HL-60 (cell line): ENCODE results near the gene TBK1.

Experiments
- DNase-seq, 2 experiments: peaks; one replicate each; pipeline ENCODE4 v3.0.0-alpha.2; 2010 to 2020; ENCODE audit warnings: low read depth in 1 of 2, low spot score in 1 of 2
- H3K27ac ChIP-seq: fragments of 250-450 bp; sonication (Bioruptor Pico); replicated peaks from 2 replicates; pipeline ENCODE4 v1.5.1; 2020; ENCODE audit warnings: mild to moderate bottlenecking, moderate library complexity
- H3K27me3 ChIP-seq: fragments of 250-450 bp; sonication (Bioruptor Pico); 2 replicates; pipeline ENCODE4 v1.5.1; 2021; ENCODE audit warnings: mild to moderate bottlenecking, moderate library complexity; ENCODE audit not compliant: insufficient read depth, poor library complexity, severe bottlenecking
- H3K4me3 ChIP-seq: replicated peaks from 2 replicates; pipeline ENCODE4 v1.5.1; 2011; ENCODE audit warnings: mild to moderate bottlenecking, control low read depth, low read length; ENCODE audit not compliant: insufficient read depth
- GABPA ChIP-seq: IDR thresholded peaks from 2 replicates; pipeline ENCODE4 v1.6.1; 2012; ENCODE audit warnings: low read depth
- POLR2AphosphoS5 ChIP-seq: IDR thresholded peaks from 2 replicates; pipeline ENCODE4 v1.6.1; 2012; ENCODE audit warnings: low read depth
- REST ChIP-seq: IDR thresholded peaks from 2 replicates; pipeline ENCODE4 v1.6.1; 2012; ENCODE audit warnings: low read depth; ENCODE audit not compliant: insufficient replicate concordance
- SPI1 ChIP-seq: IDR thresholded peaks from 2 replicates; pipeline ENCODE4 v1.6.1; 2012; ENCODE audit warnings: low read depth, mild to moderate bottlenecking, borderline replicate concordance
- TF ChIP-seq, protein P1 (sequence below): IDR thresholded peaks from one replicate; pipeline ENCODE4 v1.5.1; 2011; ENCODE audit warnings: low read length, control low read depth, inconsistent platforms; ENCODE audit not compliant: insufficient read depth

TBK1 gene

GRCh38 chr12:64427988-64428387 lies 23.9 kb upstream of the TBK1 start:
- no peak overlapping the region for H3K27ac ChIP-seq
- H3K27me3 ChIP-seq, result no peaks in the 10 kb centered on the region
- TF ChIP-seq REST (no peak), SPI1 (no peak), GABPA (no peak), POLR2AphosphoS5 (no peak)
- TF ChIP-seq, protein P1, sequence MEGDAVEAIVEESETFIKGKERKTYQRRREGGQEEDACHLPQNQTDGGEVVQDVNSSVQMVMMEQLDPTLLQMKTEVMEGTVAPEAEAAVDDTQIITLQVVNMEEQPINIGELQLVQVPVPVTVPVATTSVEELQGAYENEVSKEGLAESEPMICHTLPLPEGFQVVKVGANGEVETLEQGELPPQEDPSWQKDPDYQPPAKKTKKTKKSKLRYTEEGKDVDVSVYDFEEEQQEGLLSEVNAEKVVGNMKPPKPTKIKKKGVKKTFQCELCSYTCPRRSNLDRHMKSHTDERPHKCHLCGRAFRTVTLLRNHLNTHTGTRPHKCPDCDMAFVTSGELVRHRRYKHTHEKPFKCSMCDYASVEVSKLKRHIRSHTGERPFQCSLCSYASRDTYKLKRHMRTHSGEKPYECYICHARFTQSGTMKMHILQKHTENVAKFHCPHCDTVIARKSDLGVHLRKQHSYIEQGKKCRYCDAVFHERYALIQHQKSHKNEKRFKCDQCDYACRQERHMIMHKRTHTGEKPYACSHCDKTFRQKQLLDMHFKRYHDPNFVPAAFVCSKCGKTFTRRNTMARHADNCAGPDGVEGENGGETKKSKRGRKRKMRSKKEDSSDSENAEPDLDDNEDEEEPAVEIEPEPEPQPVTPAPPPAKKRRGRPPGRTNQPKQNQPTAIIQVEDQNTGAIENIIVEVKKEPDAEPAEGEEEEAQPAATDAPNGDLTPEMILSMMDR, result no peak
- H3K4me3 ChIP-seq, result no peak overlapping the region
- no peak for DNase-seq

- no peak for TF ChIP-seq GABPA
- no peak for TF ChIP-seq SPI1
- TF ChIP-seq REST, result no peak
- no peak for TF ChIP-seq POLR2AphosphoS5
- TF ChIP-seq, protein P1, result no peak
- no peak for DNase-seq
- H3K27ac ChIP-seq, result no peak overlapping the region
- H3K27me3 ChIP-seq, result no peaks in the 10 kb centered on the region
- no peak overlapping the region for H3K4me3 ChIP-seq
These were observed 23.0 kb upstream of the TBK1 start for GRCh38 chr12:64428956-64429355.

DNA sequence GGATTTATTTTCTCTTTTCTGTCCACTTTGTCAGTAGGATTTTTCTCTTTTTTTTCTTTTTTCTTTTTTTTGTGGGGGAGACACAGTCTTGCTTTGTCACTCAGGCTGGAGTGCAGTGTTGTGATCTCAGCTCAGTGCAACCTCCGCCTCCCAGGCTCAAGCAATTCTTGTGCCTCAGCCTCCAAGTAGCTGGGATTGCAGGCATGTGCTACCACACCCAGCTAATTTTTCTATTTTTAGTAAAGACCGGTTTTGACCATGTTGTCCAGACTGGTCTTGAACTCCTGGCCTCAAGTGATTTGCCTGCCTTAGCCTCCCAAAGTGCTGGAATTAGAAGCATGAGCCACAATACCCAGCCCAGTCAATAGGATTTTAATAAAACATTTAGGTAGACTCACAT lies 21.0 kb upstream of the TBK1 start:
- Histone ChIP-seq H3K27ac (no peak overlapping the region), H3K27me3 (no peaks in the 10 kb centered on the region), H3K4me3 (no peak overlapping the region)
- DNase-seq, result no peak
- TF ChIP-seq GABPA, result no peak
- TF ChIP-seq, protein P1, result no peak
- no peak for TF ChIP-seq REST
- TF ChIP-seq POLR2AphosphoS5, result no peak
- TF ChIP-seq SPI1, result no peak
